HL-60/S4 (cell line): Measurements from ENCODE around the gene PTBP1.
"Not testable (repeated sequence)": the region's sequence is repeated elsewhere in the genome, so short reads cannot be mapped to it uniquely, and the experiment has no call there.

Source experiments
- in situ Hi-C: fragments of 300-500 bp; cut with MboI; formaldehyde crosslinking; loops from 2 replicates; pipeline ENCODE4 v1.14.3; 2022; ENCODE audit warnings: low sequenced_read_pairs

The PTBP1 gene

GRCh38 chr19:824885-825284 is 27.6 kb downstream of the PTBP1 start:
- in situ Hi-C loops, result no loop called here

- in situ Hi-C loops, result no loop called here
Observed at GRCh38 chr19:825897-826644, 28.8 kb downstream of the PTBP1 start.

DNA sequence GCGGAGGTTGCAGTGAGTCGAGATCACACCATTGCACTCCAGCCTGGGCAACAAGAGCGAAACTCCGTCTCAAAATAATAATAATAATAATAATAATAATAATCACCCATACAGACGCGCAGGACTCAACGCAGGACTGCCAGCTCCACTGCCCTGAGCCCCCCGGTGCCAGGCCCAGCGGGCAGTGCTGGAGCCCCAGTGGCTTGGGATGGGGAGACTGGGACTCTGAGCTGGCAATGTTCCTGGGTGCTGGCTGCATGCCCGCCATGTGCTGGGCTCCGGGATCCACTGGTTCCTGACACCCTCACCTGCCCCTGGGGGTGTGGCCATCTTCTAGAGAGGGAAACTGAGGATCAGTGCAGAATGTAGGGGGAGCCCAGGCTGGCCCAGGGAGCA is 30.1 kb downstream of the PTBP1 start:
- in situ Hi-C loops, result no loop called here

DNA sequence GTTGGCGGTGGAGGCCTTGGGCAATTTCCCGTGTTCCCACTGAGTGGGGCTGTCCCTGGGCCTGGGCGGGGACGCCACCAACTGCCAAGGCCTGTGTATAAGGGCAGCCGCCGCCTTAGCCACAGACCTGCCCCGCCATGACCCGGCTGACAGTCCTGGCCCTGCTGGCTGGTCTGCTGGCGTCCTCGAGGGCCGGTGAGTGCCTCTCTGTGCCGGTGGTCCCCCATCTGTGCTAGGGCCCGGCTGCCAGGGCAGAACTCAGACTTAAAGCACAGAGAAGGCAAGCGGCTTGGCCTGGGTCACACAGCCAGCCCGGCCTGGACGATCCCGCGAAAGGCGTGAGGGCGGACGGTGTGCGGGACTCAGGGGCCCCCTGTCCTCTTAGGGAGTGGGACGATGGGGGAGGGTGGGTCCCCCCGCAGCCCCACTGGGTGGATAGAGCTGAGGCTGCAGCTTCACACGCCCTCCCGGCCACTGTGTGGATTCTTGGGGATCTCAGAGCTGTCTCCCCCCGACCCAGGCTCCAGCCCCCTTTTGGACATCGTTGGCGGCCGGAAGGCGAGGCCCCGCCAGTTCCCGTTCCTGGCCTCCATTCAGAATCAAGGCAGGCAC is 30.6 kb downstream of the PTBP1 start, which contains the start of gene AZU1:
AZU1 (plus strand) TSS at position 128 of the 612 bp plus-strand sequence; CDS start at position 138, 10 bp downstream.
- in situ Hi-C loops, result no loop called here

GRCh38 chr19:829129-829758 is 32.0 kb downstream of the PTBP1 start:
- in situ Hi-C loops, result no loop called here

GRCh38 chr19:831407-832369 is 34.4 kb downstream of the PTBP1 start:
- in situ Hi-C loops, result no loop called here

- in situ Hi-C loops, result no loop called here
Observed at GRCh38 chr19:834216-834615, 37.0 kb downstream of the PTBP1 start.

- in situ Hi-C loops, result no loop called here
Observed at GRCh38 chr19:835210-835810, 38.1 kb downstream of the PTBP1 start.

DNA sequence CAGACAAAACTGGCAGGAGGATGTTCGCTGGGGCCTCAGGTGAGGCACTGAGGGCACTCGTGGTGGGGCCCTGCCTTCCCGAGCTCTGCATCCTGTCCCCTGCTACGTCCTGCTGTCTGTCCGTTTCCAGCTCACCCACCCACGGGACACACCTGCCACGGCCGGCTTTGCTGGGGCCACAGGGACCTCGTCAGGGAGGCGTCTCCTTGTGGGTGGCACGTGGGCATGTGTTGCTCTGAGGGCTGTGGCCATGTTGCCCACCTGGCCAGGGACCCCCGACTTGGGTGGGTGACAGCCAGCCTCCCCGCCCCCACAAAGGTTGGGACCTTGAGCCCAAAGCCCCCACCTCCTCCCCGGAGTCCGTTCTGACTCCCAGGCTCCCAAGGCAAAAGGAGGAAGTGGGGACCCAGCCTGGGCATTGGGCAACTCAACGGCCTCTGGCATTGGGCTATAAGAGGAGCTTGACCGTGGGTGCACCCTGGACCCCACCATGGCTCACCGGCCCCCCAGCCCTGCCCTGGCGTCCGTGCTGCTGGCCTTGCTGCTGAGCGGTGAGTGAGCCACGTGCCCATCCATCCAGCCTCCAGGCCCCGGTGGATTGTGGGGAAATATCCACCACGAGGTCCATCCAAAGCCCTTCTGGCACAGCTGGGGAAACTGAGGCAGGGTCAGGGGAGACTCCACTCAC is 43.4 kb downstream of the PTBP1 start, which contains the start of gene PRTN3:
PRTN3 (plus strand) TSS at position 481 of the 688 bp plus-strand sequence; CDS start at position 491, 10 bp downstream.
- in situ Hi-C loops, result no loop called here

DNA sequence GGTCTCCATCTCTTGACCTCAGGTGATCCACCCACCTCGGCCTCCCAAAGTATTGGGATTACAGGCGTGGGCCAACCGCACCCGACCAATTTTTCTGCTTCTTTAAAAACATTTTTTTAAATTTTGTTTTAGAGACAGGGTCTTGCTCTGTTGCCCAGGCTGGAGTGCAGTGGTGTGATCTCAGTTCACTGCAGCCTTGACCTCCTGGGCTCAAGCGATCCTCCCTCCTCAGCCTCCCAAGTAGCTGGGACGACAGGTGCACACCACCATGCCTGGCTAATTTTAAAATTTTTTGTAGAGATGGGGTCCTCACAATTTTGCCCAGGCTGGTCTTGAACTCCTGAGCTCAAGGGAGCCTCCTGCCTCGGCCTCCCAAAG is 45.5 kb downstream of the PTBP1 start:
- in situ Hi-C loops, result not testable (repeated sequence)

DNA sequence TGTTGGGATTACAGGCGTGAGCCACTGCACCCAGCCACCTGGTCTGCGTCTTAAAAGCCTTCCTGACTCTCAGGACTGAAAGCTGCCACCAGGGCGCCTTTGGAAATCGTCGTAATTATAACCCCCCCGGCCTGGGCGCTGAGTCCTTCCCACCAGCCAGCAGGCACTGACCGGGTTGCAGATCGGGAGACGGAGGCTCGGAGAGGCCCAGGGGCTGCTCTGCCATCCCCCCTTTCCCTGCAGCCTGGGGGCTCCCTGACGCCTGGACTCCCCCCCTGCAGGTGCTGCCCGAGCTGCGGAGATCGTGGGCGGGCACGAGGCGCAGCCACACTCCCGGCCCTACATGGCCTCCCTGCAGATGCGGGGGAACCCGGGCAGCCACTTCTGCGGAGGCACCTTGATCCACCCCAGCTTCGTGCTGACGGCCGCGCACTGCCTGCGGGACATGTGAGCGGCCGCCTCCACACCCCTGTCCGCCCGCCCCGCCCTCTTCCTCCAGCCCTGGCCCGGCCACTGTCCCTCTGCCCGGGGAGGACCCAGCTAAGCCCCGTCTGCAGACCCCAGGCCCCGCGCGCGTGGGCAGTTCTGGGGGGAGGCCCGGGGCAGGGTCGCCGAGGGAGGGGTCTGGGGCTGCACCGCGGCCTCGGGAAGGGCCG is 46.1 kb downstream of the PTBP1 start:
- in situ Hi-C loops, result no loop called here

DNA sequence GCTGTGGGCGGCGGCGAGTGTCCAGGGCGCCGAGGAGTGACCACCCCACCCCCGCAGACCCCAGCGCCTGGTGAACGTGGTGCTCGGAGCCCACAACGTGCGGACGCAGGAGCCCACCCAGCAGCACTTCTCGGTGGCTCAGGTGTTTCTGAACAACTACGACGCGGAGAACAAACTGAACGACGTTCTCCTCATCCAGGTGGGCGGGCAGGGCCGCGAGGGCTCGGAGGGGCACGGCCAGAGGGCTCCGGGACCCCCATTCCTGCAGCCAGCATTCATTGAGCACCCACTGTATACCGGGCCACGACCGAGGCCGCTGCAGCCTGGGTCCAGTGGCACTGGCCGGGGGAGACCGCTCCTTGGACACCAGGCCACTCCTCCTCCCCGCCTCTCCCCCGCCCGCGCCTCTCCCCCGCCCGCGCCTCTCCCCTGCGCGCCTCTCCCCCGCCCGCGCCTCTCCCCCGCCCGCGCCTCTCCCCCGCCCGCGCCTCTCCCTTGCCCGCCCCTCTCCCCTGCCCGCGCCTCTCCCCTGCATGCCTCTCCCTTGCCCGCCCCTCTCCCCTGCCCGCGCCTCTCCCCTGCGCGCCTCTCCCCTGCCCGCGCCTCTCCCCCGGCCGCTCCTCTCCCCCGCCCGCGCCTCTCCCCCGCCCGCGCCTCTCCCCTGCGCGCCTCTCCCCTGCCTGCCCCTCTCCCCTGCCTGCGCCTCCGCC is 46.7 kb downstream of the PTBP1 start:
- in situ Hi-C loops, result no loop called here

DNA sequence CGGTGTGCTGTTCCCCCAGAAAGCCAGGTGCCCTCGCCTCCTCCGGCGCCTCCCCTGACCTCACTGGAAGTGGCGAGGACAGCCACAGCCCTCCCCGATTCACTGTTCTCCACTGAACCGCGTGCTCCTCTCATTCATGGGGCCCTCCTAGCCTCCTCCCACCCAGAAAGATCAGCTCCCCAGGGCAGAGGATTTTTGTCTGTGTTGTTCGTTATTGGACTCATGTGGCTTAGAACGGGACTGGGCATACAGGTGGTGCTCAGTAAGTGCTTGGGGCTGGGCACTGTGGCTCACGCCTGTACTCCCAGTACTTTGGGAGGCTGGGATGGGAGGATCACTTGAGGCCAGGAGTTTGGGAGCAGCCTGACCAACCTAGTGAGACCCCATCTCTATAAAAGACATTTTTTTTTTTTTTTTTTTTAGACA is 47.3 kb downstream of the PTBP1 start:
- in situ Hi-C loops, result no loop called here

- in situ Hi-C loops, result no loop called here
Observed at GRCh38 chr19:845707-846521, 48.7 kb downstream of the PTBP1 start.

DNA sequence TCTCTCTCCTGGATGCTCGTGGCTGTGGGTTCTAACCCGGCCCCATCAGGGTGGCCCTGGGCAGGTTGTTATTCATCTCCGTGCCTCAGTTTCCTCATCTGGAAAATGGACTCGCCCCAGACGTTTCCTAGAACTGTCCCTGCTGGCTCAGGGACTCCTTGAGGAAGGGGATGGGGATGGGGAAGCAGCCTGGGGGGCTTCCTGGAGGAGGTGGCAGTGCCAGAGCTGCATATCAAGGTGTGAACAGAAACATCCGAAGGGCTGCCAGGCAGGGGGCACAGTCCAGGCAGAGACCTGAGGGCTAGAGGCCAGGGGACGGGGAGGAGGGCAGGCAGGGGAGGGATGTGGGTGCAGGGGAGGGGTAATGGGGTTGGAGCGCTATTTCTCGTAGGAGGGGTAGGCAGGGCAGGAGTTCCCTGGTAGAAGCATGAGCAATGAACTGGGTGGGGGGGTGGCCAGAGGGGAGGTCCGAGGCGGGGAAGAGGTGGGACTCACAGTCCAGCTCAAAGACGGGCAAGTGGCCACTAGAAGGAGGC is 51.2 kb downstream of the PTBP1 start:
- in situ Hi-C loops, result no loop called here

DNA sequence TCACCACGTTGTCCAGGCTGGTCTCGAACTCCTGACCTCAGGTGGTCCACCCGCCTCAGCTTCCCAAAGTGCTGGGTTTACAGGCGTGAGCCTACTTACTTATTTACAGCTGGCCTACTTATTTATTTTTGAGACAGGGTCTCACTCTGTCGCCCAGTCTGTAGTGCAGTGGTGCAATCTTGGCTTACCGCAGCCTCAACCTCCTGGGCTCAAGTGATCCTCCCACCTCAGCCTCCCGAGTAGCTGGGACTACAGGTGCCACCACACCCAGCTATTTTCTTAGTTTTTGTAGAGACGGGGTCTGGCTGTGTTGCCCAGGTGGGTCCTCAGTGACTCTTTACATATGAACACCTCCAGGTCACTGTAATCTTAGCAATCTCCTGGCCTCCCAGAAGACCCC is 51.9 kb downstream of the PTBP1 start:
- in situ Hi-C loops, result not testable (repeated sequence)

- in situ Hi-C loops, result no loop called here
Observed at GRCh38 chr19:850221-850978, 53.1 kb downstream of the PTBP1 start.
